GM19239 (cell line): ENCODE results near the gene EGFLAM.

Experiments used
- DNase-seq: peaks from one replicate; pipeline ENCODE4 v3.0.0; 2011; ENCODE audit warnings: low spot score; ENCODE audit not compliant: insufficient read length
- FAIRE-seq: peaks from 2 replicates; lab custom pipeline; 2011; peaks lifted over from hg19 to GRCh38; lab: Jason Lieb, UNC

EGFLAM gene

GRCh38 chr5:38465061-38465460 lies 206.7 kb downstream of the EGFLAM start:
- FAIRE-seq (no peak), DNase-seq (no peak)

- no peak for DNase-seq
- FAIRE-seq, result no peak
Observed at GRCh38 chr5:38465702-38466423, 207.5 kb downstream of the EGFLAM start.

DNA sequence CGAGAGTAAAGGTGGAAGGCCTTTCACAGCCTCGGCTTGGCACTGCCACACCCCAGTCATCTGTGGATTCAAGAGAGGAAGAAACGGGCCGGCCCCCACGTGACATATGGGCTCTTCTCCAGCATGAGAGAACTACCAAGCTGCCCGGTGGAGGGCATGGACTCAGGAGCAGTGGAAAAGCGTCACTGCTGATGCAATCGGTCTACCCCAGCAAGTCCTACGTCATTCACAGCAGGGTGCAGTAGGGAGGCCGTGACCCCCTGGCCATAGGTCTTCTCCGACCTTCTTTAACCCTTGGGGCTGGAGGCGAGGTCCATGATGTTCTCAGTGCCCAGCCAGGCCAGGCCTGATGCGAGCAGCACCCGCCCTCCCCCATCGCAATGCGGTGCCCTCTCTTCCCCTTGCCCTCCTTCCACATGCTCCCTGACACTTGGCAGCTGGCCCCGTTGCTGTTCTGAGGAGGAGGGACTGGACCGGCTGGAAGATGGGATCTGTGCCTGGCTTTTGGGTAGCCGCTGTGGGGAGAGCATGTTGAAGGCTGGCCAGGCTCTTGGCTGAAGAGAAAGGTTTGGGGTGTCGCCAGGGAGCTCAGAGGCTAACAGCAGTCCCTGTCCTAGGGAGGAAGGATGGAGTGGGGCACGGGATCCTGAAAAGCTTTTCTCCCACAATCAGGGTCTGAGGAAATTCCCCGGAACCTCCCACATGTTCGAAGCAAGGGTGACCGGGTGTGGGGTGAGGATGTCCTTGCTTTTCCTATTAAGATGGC lies 208.2 kb downstream of the EGFLAM start:
- FAIRE-seq, result no peak
- no peak for DNase-seq

GRCh38 chr5:38467353-38468040 lies 209.1 kb downstream of the EGFLAM start:
- DNase-seq, result no peak
- FAIRE-seq, result no peak

- FAIRE-seq (no peak), DNase-seq (no peak)
Observed at GRCh38 chr5:38468202-38468673, 209.9 kb downstream of the EGFLAM start.

- FAIRE-seq, result no peak
- no peak for DNase-seq
Observed at GRCh38 chr5:38468978-38469706, 210.8 kb downstream of the EGFLAM start.

DNA sequence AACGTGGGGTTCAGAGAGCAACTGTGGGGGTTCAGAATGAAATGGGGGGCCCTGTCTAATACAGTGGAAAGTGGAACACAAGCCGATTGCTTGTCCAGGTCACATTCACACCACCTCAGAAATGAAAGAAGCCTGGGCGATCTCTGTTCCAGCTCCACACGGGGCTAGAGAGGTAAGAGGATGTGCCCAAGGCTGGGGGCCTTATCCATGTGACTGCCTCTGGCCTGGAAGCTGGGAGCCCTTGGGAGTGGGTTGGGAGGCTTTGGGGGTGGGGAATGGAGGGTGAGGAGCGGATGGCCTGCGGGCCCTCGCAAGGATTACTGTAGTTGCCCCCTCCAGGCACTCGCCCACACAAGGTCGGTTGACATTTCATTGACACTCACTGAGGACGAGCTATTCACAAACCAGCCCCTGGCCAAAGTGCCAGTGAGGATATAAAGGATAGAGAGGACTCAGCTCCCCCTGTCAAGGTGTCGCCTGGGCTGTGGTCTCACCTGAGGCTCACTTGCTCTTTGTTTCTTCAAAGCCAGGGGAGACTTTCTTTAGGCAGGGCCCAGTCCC lies 211.4 kb downstream of the EGFLAM start:
- FAIRE-seq (no peak), DNase-seq (no peak)

GRCh38 chr5:38471709-38472108 lies 213.3 kb downstream of the EGFLAM start:
- FAIRE-seq (no peak), DNase-seq (no peak)

DNA sequence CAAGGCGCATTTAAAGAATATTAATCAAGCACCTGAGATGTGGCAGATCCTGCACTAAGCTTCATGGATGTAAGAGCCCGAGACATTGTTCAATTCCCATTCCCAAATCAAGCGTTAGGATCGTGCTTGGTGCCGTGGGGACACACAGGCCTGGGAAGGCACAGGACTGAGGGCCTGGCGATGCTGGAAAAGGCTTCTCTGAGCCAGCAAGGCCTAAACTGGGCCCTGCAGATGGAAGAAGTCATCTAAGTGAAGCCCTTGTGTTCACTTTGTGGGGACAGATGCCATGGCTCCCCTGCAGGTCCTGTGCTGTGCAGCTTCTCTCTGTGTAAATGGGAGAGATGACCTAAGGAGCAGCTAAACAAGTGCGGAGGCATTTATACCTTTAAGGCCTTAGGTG lies 214.2 kb downstream of the EGFLAM start:
- no peak for FAIRE-seq
- DNase-seq, result no peak

GRCh38 chr5:38473008-38473407 lies 214.6 kb downstream of the EGFLAM start:
- DNase-seq, result no peak
- FAIRE-seq, result no peak

DNA sequence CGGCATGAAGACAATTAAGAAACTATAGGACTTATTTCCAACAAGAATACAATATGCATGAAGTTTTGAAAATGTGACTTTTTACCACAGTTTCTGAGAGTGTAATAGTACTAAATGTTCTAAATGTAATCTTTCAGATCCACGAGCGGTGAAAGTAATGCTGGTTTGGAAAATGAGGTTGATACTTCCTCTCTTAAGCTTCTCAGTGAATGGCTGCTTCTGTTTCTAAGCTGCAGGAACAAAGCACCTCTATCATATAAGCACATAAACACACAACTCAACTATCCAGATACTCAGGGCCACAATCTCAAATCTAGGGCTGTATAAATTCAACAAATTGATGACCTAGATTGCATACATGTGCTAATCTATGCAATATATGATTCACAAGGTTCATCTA lies 219.8 kb downstream of the EGFLAM start:
- FAIRE-seq, result no peak
- no peak for DNase-seq

- DNase-seq, result no peak
- no peak for FAIRE-seq
Observed at GRCh38 chr5:38478878-38479277, 220.5 kb downstream of the EGFLAM start.

GRCh38 chr5:38479315-38479904 lies 221.1 kb downstream of the EGFLAM start:
- DNase-seq, result no peak
- FAIRE-seq, result no peak

GRCh38 chr5:38483805-38484398 lies 225.5 kb downstream of the EGFLAM start:
- FAIRE-seq, result no peak

GRCh38 chr5:38494175-38494574 lies 235.8 kb downstream of the EGFLAM start:
- DNase-seq (no peak), FAIRE-seq (no peak)

More at GRCh38 chr5:38483805-38484398, 225.5 kb downstream of the EGFLAM start:
- DNase-seq, result no peak

GRCh38 chr5:38494763-38495162 lies 236.4 kb downstream of the EGFLAM start:
- no peak for DNase-seq
- FAIRE-seq, result no peak

GRCh38 chr5:38497946-38498345 lies 239.6 kb downstream of the EGFLAM start:
- no peak for DNase-seq
- FAIRE-seq, result no peak

- FAIRE-seq (no peak), DNase-seq (no peak)
Observed at GRCh38 chr5:38500573-38501260, 242.4 kb downstream of the EGFLAM start.

DNA sequence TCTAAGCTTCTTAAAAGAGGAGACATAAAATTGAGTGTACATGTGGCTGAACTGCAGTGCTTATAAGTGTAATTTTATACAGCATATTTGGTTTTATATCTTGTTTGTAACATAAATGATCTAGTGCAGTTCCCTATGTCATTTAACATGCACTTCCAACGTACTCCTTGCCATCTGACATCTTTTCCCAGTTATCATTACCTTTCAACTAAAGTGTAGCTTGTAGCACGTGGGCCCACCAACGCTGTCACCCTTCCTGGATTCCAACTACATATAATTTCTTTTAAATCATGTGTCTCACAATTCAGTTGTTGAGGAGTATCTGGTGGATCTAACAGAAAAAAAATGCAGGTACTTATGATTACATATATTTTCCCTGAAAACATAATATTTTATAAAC lies 247.9 kb downstream of the EGFLAM start:
- no peak for DNase-seq
- FAIRE-seq, result no peak
